Activated CD8-positive, alpha-beta T cell treated with anti-CD3 and anti-CD28 coated beads for 36 hours (primary cell): ENCODE measurements around the gene LGI1. TPM values are rescaled to one million over a fixed set of nuclear protein-coding genes. Genes with fewer than 3 reads are reported as not detected.

Experiments
- ATAC-seq: fragments of 200-7000 bp; cut with Tn5 transposase; one replicate; pipeline ENCODE4 v1.10.0; 2021; ENCODE audit warnings: mild to moderate bottlenecking, moderate library complexity
- CTCF ChIA-PET: fragments of 350-600 bp; sonication (Branson Sonifier 250); formaldehyde crosslinking; loops from one replicate; lab custom pipeline; 2021; ENCODE audit warnings: antibody characterized with exemption; lab: Charles Lee
- POLR2A ChIA-PET: fragments of 350-600 bp; sonication (Branson Sonifier 250); formaldehyde crosslinking; loops from one replicate; lab custom pipeline; 2021; ENCODE audit warnings: antibody characterized with exemption; lab: Charles Lee
- DNase-seq: peaks from one replicate; pipeline ENCODE4 v3.0.0-alpha.2; 2020
- H3K27ac Mint-ChIP-seq: one replicate; pipeline ENCODE4 v1.8.0; 2021; ENCODE audit warnings: mild to moderate bottlenecking, mixed read lengths
- H3K27me3 Mint-ChIP-seq: one replicate; pipeline ENCODE4 v1.8.0; 2021; ENCODE audit warnings: mixed read lengths
- H3K36me3 Mint-ChIP-seq: one replicate; pipeline ENCODE4 v1.8.0; 2021; ENCODE audit warnings: low read depth, mixed read lengths
- H3K4me1 Mint-ChIP-seq: one replicate; pipeline ENCODE4 v1.8.0; 2021; ENCODE audit warnings: low read depth, mixed read lengths
- H3K4me3 Mint-ChIP-seq: one replicate; pipeline ENCODE4 v1.8.0; 2021; ENCODE audit warnings: mild to moderate bottlenecking, moderate library complexity, mixed read lengths
- H3K9me3 Mint-ChIP-seq: one replicate; pipeline ENCODE4 v1.8.0; 2021; ENCODE audit warnings: mixed read lengths
- CTCF ChIP-seq: fragments of 200-600 bp; IDR thresholded peaks from one replicate; pipeline ENCODE4 v1.8.0; 2022; ENCODE audit warnings: antibody characterized with exemption, mild to moderate bottlenecking
- intact Hi-C: fragments of 100-400 bp; cut with micrococcal nuclease; formaldehyde crosslinking; loops from one replicate; pipeline ENCODE4 v1.10.0; 2022
- total RNA-seq, 2 experiments: library from RNA; stranded (reverse); gene quantifications; one replicate each; pipeline ENCODE4 v1.2.3, GENCODE V29; 2021

LGI1 gene
- not detected for total RNA-seq

- no peak for TF ChIP-seq CTCF
- Mint-ChIP-seq H3K27ac (no peak within 1 kb of the TSS), H3K9me3 (no peaks in the 10 kb centered on the region), H3K4me1 (peaks cover 6% of the 10 kb centered on the region), H3K27me3 (peaks cover 39% of the 10 kb centered on the region), H3K4me3 (no peak within 1 kb of the TSS), H3K36me3 (no peaks in the 10 kb centered on the region)
- ChIA-PET POLR2A (interaction anchor here (0.6 kb wide), 1 partner anchor 166 kb away, joined by 3 read pairs; no protein-coding TSS in a partner anchor), CTCF (no interaction called here)
- intact Hi-C loops = no loop called here
- no peak for DNase-seq
- ATAC-seq = no peak
Observed at GRCh38 chr10:93757801-93758507, at the start of gene LGI1. LGI1 (plus strand) TSS chr10:93757936; CDS start chr10:93758145, 209 bp downstream.

DNA sequence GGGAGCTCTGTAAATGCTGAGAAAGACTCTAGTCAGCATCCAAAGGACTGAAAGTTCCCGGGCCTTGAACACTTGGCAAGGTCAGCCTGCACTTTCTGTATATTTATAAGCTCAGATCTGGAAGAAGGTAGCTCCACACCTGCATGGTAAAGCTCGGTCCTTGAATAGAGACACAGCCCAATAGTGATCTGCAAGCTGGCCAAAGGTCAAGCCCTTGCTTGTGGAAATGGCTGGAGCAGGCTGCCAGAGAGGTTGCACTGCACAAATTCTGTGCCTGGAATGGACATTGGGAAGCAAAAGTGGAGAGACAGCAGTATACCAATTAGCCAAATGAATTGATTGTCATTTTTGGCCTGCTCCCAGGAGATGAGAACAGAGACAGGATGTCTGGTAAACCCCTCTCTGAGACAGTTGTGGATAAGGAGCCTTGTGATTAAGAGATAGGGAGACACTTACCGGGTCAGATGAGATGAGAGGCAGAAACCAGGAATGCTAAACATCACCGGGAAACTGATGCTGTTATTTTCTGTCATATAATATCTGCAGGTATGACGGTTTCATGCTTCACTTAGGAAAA, 47.3 kb upstream of the LGI1 start:
- no peaks in the 10 kb centered on the region for H3K27me3 Mint-ChIP-seq
- no peak overlapping the region for H3K4me3 Mint-ChIP-seq
- ATAC-seq = no peak
- POLR2A ChIA-PET = no interaction called here
- no peak overlapping the region for H3K27ac Mint-ChIP-seq
- CTCF ChIA-PET = no interaction called here
- peaks cover 13% of the 10 kb centered on the region for H3K4me1 Mint-ChIP-seq
- H3K36me3 Mint-ChIP-seq = no peaks in the 10 kb centered on the region
- no peak for TF ChIP-seq CTCF
- intact Hi-C loops = no loop called here
- DNase-seq = no peak
- H3K9me3 Mint-ChIP-seq = no peaks in the 10 kb centered on the region

DNA sequence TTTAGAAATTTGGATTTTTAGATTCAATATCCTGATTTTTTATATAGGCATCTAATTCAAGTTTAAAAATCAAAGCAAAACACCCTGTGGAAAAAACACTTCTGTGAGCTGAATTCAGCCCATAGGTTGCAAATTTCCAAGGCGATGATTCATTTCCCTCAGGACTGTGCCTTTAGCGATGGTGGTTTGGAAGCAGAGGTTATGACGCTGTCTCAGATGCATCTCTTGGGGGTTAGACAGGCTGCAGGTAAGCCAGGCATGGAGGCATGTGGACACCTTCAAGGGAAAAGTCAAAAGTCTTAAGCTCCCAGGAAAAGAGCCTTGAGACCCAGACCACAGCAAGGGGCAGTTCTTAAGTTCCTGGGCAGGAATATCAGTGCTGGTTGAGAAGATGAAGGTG, 45.8 kb upstream of the LGI1 start:
- Mint-ChIP-seq H3K4me3 (no peak overlapping the region), H3K27me3 (peaks cover 3% of the 10 kb centered on the region), H3K9me3 (no peaks in the 10 kb centered on the region), H3K27ac (no peak overlapping the region), H3K4me1 (peaks cover 12% of the 10 kb centered on the region), H3K36me3 (no peaks in the 10 kb centered on the region)
- POLR2A ChIA-PET = no interaction called here
- ATAC-seq = no peak
- intact Hi-C loops = no loop called here
- no peak for DNase-seq
- CTCF ChIA-PET = no interaction called here
- TF ChIP-seq CTCF = no peak

GRCh38 chr10:93712593-93712992, 45.1 kb upstream of the LGI1 start:
- no peak for ATAC-seq
- H3K27ac Mint-ChIP-seq = no peak overlapping the region
- intact Hi-C loops = no loop called here
- no peaks in the 10 kb centered on the region for H3K36me3 Mint-ChIP-seq
- H3K4me1 Mint-ChIP-seq = peaks cover 5% of the 10 kb centered on the region
- ChIA-PET CTCF (interaction anchor here (0.7 kb wide), 1 partner anchor 1170 kb away, joined by 3 read pairs; no protein-coding TSS in a partner anchor), POLR2A (no interaction called here)
- TF ChIP-seq CTCF = no peak
- peaks cover 6% of the 10 kb centered on the region for H3K27me3 Mint-ChIP-seq
- DNase-seq = no peak
- no peaks in the 10 kb centered on the region for H3K9me3 Mint-ChIP-seq
- H3K4me3 Mint-ChIP-seq = no peak overlapping the region

- Mint-ChIP-seq H3K9me3 (no peaks in the 10 kb centered on the region), H3K4me3 (no peak overlapping the region), H3K36me3 (no peaks in the 10 kb centered on the region), H3K4me1 (no peaks in the 10 kb centered on the region), H3K27ac (no peak overlapping the region), H3K27me3 (peaks cover 15% of the 10 kb centered on the region)
- intact Hi-C loops = no loop called here
- TF ChIP-seq CTCF = no peak
- ATAC-seq (no peak), DNase-seq (no peak)
- POLR2A ChIA-PET = no interaction called here
- CTCF ChIA-PET = no interaction called here
Observed at GRCh38 chr10:93715345-93715744, 42.4 kb upstream of the LGI1 start.
